Thyroid gland (tissue), 4 donors: Measurements from ENCODE around the gene IPO9.
A peak's percentile ranks its signal among the peaks of the same experiment; 100 is the strongest.

Source experiments
- POLR2A ChIP-seq, 2 donors: fragments of 450-650 bp; IDR thresholded peaks; one replicate each; pipeline ENCODE4 v1.6.1; 2017; ENCODE audit warnings: antibody characterized with exemption in 2 of 2, mild to moderate bottlenecking in 2 of 2, moderate library complexity in 1 of 2
- TF ChIP-seq, protein P1 (sequence below), 6 experiments: fragments of 200-600 bp in 3 of 6; fragments of 450-650 bp in 3 of 6; sonication (generic) in 3 of 6; IDR thresholded peaks; one replicate each; pipeline ENCODE4 v1.5.1; 2016 to 2019; ENCODE audit warnings: antibody characterized with exemption in 6 of 6, mild to moderate bottlenecking in 2 of 6, inconsistent platforms in 1 of 6, moderate library complexity in 1 of 6

GRCh38 chr1:201795066-201795465 is 33.9 kb upstream of the IPO9 start:
- TF ChIP-seq, protein P1, sequence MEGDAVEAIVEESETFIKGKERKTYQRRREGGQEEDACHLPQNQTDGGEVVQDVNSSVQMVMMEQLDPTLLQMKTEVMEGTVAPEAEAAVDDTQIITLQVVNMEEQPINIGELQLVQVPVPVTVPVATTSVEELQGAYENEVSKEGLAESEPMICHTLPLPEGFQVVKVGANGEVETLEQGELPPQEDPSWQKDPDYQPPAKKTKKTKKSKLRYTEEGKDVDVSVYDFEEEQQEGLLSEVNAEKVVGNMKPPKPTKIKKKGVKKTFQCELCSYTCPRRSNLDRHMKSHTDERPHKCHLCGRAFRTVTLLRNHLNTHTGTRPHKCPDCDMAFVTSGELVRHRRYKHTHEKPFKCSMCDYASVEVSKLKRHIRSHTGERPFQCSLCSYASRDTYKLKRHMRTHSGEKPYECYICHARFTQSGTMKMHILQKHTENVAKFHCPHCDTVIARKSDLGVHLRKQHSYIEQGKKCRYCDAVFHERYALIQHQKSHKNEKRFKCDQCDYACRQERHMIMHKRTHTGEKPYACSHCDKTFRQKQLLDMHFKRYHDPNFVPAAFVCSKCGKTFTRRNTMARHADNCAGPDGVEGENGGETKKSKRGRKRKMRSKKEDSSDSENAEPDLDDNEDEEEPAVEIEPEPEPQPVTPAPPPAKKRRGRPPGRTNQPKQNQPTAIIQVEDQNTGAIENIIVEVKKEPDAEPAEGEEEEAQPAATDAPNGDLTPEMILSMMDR (IDR thresholded peaks at IDR 0.05), result peak in 3 of 6 experiments; percentile 21 to 28 (median 21)
- TF ChIP-seq POLR2A (IDR thresholded peaks at IDR 0.05), result no peak
